GM12878 (cell line): ENCODE measurements around the gene ZNF687.

Experiments
- CTCF ChIP-seq, 3 experiments: IDR thresholded peaks in 2 of 3; conservative IDR thresholded peaks in 1 of 3; 2 replicates each; pipeline ENCODE4 v1.5.1; 2011; ENCODE audit warnings: low read depth in 3 of 3, low read length in 3 of 3, mild to moderate bottlenecking in 3 of 3, control low read depth in 2 of 3, moderate library complexity in 2 of 3, inconsistent platforms in 1 of 3, mixed read lengths in 1 of 3; ENCODE audit not compliant: control insufficient read depth in 2 of 3, insufficient read depth in 1 of 3; ENCODE audit errors: extremely low read depth in 1 of 3
- EP300 ChIP-seq, 2 experiments: fragments of 150-350 bp in 1 of 2; IDR thresholded peaks; 2 replicates each; pipeline ENCODE4 v1.6.1; 2011 to 2012; ENCODE audit warnings: low read depth in 2 of 2, low read length in 2 of 2, borderline replicate concordance in 1 of 2, improper control_type of control experiment in 1 of 2, inconsistent platforms in 1 of 2; ENCODE audit not compliant: control insufficient read depth in 1 of 2
- EZH2 ChIP-seq: IDR thresholded peaks from 2 replicates; pipeline ENCODE4 v1.6.1; 2012; ENCODE audit warnings: low read depth, mild to moderate bottlenecking, control low read depth, inconsistent platforms, low read length, borderline replicate concordance; ENCODE audit not compliant: control insufficient read depth
- JUND ChIP-seq: IDR thresholded peaks from 2 replicates; pipeline ENCODE4 v1.6.1; 2012; ENCODE audit warnings: low read depth, mild to moderate bottlenecking, low read length, improper control_type of control experiment, moderate library complexity
- MXI1 ChIP-seq: fragments of 150-350 bp; IDR thresholded peaks from 2 replicates; pipeline ENCODE4 v1.6.1; 2011; ENCODE audit warnings: low read depth, mild to moderate bottlenecking, inconsistent platforms, low read length, improper control_type of control experiment
- POLR2A ChIP-seq: IDR thresholded peaks from 2 replicates; pipeline ENCODE4 v1.6.1; 2011; ENCODE audit warnings: low read depth, mild to moderate bottlenecking, low read length
- PRDM15 ChIP-seq: fragments of 450-650 bp; formaldehyde crosslinking; IDR thresholded peaks from 2 replicates; pipeline ENCODE4 v1.4.0; 2020; ENCODE audit warnings: mild to moderate bottlenecking, moderate library complexity
- STAT3 ChIP-seq: IDR thresholded peaks from 2 replicates; pipeline ENCODE4 v1.6.1; 2011; ENCODE audit warnings: low read depth, low read length, improper control_type of control experiment
- USF1 ChIP-seq: IDR thresholded peaks from 2 replicates; pipeline ENCODE4 v1.6.1; 2011; ENCODE audit warnings: borderline replicate concordance, low read depth, mild to moderate bottlenecking, moderate library complexity, mixed read lengths, low read length; ENCODE audit not compliant: insufficient read depth; ENCODE audit errors: extremely low read length
- ZBED1 ChIP-seq: IDR thresholded peaks from 2 replicates; pipeline ENCODE4 v1.6.1; 2016; ENCODE audit warnings: borderline replicate concordance

DNA sequence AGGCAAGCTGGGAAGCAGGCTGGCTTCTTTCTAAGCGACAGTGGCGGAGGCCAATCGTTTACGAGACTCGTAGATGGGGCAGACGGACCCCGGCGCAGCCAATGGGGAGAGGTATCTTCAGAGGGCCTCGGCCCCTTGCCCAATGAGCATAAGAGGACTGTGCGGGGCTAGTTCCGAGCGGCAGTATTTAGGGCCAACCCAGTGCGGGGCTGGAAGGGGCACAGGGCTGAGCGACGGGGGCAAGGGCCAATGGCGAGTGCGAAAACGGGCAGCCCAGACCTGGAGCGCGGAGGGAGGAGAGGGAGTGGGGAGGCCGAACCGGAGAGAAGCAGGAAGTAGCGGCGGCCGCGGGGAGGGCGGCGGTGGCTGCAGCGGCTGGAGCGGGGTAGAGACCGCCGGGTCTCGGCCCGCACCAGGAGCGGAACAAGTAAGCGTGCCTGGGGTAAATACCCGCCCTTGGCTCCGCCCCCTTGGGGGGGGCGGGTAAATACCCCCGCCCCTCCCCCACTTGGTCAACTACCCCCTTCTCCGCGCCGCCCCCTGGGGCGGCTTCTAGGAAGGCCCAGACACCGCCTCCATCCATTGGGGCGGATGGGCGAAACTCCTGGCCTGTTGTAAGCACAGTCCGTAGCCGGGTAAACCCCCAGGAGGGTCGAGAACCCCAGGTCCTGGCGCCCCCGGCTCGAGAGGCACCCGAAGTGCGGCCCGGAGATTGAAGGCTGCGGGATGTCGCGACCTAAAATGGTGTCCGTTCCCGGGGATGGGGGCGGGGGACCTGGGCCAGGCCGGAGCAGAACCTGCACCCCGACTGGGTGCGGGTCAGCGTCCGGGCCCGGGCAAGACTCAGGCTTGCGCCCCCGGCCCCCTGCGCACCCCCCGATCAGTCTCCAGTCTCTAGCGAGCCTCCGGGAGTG, at the start of gene ZNF687:
- TF ChIP-seq STAT3 (no peak), PRDM15 (CRISPR knock-in tag) (no peak), ZBED1 (no peak; the same call in 1 of the 2 replicates), EP300 (IDR thresholded peaks at IDR 0.05; ENCODE audit: borderline replicate concordance in 1 of 2, control insufficient read depth in 1 of 2, low read depth in 2 of 2, low read length in 2 of 2) (0 out of 4 replicates have a peak, but pooled peaks of 1 of the 2 experiments have one; percentile 4), MXI1 (peak; percentile 4; the same call in 1 of the 2 replicates), EZH2 (no peak), USF1 (no peak), CTCF (IDR thresholded peaks at IDR 0.05 in 2 of 3, conservative IDR thresholded peaks at IDR 0.05 in 1 of 3; ENCODE audit: control insufficient read depth in 2 of 3, extremely low read depth in 1 of 3, insufficient read depth in 1 of 3, low read depth in 3 of 3, low read length in 3 of 3) (no peak), JUND (no peak), POLR2A (peak; percentile 84)
